ENCODE data around the gene KDR.

DNA sequence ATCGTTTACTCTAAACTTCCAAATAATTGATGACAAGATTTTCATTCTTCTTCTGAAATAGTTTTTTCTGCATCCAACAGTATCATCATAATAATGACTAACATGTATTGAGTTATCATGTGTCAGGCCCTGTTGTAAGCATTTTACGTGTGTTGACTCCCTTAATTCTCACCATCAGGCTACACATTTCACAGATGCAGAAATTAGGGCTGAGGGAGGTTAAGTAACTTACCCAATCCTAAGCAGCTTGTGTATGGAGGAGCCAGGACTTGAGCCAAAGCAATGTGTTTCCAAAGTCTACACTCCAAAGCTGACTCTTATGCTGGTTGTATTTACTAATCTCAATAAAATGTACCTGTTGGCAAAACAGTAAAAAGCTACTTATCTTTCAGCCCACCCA, 11.2 kb upstream of the KDR start:
- no peak for TF ChIP-seq EZH2phosphoT487 (IDR thresholded peaks at IDR 0.05; ENCODE audit: insufficient read depth, low read depth)
- TF ChIP-seq EZH2 (IDR thresholded peaks at IDR 0.05; ENCODE audit: insufficient read depth, poor library complexity, severe bottlenecking), result no peak
